Activated T-cell treated with anti-CD3 and anti-CD28 coated beads, Interleukin-2, amount 50 U/mL, for 1 hour (primary cell): Measurements from ENCODE around the gene CSH1.
A peak's percentile ranks its signal among the peaks of the same experiment; 100 is the strongest.

Experiments used
- DNase-seq: peaks from one replicate; pipeline ENCODE4 v3.0.0-alpha.2; 2020

The CSH1 gene

GRCh38 chr17:63855185-63855584 is 41.2 kb downstream of the CSH1 start:
- no peak for DNase-seq

GRCh38 chr17:63854709-63855108 is 41.7 kb downstream of the CSH1 start:
- DNase-seq: no peak

GRCh38 chr17:63853260-63853659 is 43.1 kb downstream of the CSH1 start:
- DNase-seq: no peak

- DNase-seq: no peak
Measured at GRCh38 chr17:63850401-63850800, 46.0 kb downstream of the CSH1 start.

GRCh38 chr17:63848834-63849689 is 47.3 kb downstream of the CSH1 start:
- peak; percentile 97 for DNase-seq

DNA sequence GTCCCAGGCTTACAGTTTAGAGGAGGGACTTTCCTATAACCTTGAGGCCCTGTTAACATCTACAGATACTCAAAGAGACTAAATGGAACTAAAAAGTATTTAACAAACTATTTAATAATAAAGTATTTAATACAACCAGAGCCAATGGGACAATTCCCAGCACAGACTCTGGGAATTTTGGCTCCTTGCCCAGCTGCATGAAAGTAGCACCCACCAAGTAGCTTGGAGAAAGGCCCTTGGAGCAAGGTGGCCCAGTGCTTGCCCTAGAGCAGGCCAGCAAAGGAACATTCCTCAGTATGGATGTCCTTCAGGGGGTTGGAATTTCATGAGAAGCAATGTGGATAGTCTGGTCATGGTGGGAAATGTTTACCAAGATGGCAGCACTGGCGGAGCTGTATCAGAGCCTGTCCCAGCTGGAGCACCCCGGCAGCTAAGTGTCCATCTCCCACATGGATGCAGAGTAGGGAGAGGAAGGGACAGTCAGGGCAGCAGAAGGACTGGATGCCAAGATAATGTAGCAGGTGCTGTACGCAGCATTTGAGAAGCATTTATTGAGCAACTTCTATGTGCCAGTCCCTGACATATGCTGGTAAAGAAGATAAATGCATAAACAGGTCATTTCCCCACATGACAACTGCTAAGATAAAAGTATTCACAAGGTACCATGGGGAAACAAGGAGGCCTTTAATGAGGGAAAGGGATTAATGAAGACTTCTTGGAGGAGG is 48.7 kb downstream of the CSH1 start:
- no peak for DNase-seq

GRCh38 chr17:63845509-63845908 is 50.9 kb downstream of the CSH1 start:
- no peak for DNase-seq
